Transverse colon (tissue), 4 donors: ENCODE results near the gene SLC6A20.

ENCODE experiments used
- CTCF ChIP-seq, 5 experiments: fragments of 200-600 bp in 3 of 5; fragments of 450-650 bp in 2 of 5; sonication (generic) in 3 of 5; IDR thresholded peaks; 1 replicate in 2 of 5; 2 replicates in 3 of 5; pipeline ENCODE4 v1.5.1; 2016 to 2017; ENCODE audit warnings: antibody characterized with exemption in 5 of 5, inconsistent platforms in 3 of 5, mild to moderate bottlenecking in 2 of 5, moderate library complexity in 1 of 5
- POLR2A ChIP-seq: fragments of 450-650 bp; IDR thresholded peaks from one replicate; pipeline ENCODE4 v1.6.1; 2016; ENCODE audit warnings: antibody characterized with exemption, mild to moderate bottlenecking, moderate library complexity
- POLR2AphosphoS5 ChIP-seq, 3 donors: sonication (generic); formaldehyde crosslinking; IDR thresholded peaks; one replicate each; pipeline ENCODE4 v1.6.1; 2016; ENCODE audit warnings: antibody characterized with exemption in 3 of 3

- no peak for TF ChIP-seq CTCF (IDR thresholded peaks at IDR 0.05)
- TF ChIP-seq POLR2A = no peak
- no peak for TF ChIP-seq POLR2AphosphoS5 (IDR thresholded peaks at IDR 0.05)
Measured at GRCh38 chr3:45749880-45750279, 46.5 kb downstream of the SLC6A20 start.
